Activated T-helper 2 cell treated with anti-CD3 and anti-CD28 coated beads, Interferon-gamma antibody, Interleukin-2, Interleukin-4, amounts not matched to agents 10 μg/mL and 5 μg/mL and 100 μg/mL, durations not matched to agents 14 hours and 24 hours and 36 hours (primary cell): ENCODE results near the gene RNF13. TPM values are rescaled to one million over a fixed set of nuclear protein-coding genes. Genes with fewer than 3 reads are reported as not detected.

Source experiments
- DNase-seq: peaks from one replicate; pipeline ENCODE4 v3.0.0; 2021; ENCODE audit warnings: low spot score
- H3K27ac Mint-ChIP-seq: one replicate; pipeline ENCODE4 v1.8.0; 2021; ENCODE audit warnings: mixed read lengths
- H3K27me3 Mint-ChIP-seq: one replicate; pipeline ENCODE4 v1.8.0; 2021; ENCODE audit warnings: low read depth, mixed read lengths
- H3K36me3 Mint-ChIP-seq: one replicate; pipeline ENCODE4 v1.8.0; 2021; ENCODE audit warnings: low read depth, mixed read lengths
- H3K4me1 Mint-ChIP-seq: one replicate; pipeline ENCODE4 v1.8.0; 2021; ENCODE audit warnings: low read depth, mixed read lengths
- H3K4me3 Mint-ChIP-seq: one replicate; pipeline ENCODE4 v1.8.0; 2021; ENCODE audit warnings: low read depth, mild to moderate bottlenecking, moderate library complexity, mixed read lengths
- H3K9me3 Mint-ChIP-seq: one replicate; pipeline ENCODE4 v1.8.0; 2021; ENCODE audit warnings: mixed read lengths
- intact Hi-C: fragments of 100-400 bp; cut with micrococcal nuclease; formaldehyde crosslinking; loops from one replicate; pipeline ENCODE4 v1.15.1; 2023
- total RNA-seq: library from RNA; stranded (reverse); gene quantifications from 2 replicates; pipeline ENCODE4 v1.2.3, GENCODE V29; 2022

The RNF13 gene
- total RNA-seq, 1 donor from 2014 or later: 33.5 TPM

DNA sequence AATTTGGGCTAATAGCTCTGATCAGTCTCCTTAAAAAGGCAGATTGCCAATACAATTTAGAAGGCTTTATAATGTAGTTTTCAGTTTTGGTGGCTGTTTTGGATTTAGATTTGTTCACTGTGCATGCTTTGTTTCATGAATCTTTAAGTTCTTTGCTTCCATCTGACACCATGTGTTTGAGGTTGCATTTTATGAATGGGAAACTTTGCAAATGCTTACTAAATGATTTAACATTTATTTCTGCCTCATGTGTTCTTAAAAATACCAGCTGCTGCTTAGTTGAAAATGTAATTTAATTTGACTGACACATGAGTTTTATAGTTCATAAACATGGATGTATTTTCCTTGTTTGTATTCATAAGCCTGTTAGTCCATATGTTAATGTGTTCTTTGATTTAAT lies 78.6 kb downstream of the RNF13 start:
- no peak overlapping the region for H3K4me3 Mint-ChIP-seq

DNA sequence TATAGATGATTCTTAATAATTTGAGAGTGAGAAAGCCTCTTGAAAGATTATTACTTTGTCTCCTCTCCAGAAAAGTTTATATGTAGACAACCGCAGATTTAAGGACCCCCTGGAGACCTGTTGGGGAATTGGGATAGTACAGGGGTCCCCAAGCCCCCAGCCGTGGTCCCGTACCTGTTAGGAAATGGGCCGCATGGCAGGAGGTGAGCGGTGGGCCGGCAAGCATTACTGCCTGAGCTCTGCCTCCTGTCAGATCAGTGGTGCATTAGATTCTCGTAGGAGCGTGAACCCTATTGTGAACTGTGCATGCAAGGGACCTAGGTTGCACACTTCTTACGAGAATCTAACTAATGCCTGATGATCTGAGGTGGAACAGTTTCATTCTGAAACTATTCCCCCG lies 79.4 kb downstream of the RNF13 start:
- DNase-seq: no peak
- no peaks in the 10 kb centered on the region for H3K27me3 Mint-ChIP-seq
- peaks cover 4% of the 10 kb centered on the region for H3K4me1 Mint-ChIP-seq
- intact Hi-C loops: no loop called here
- no peak overlapping the region for H3K4me3 Mint-ChIP-seq
- H3K9me3 Mint-ChIP-seq: no peaks in the 10 kb centered on the region
- H3K36me3 Mint-ChIP-seq: peaks cover 13% of the 10 kb centered on the region
- no peak overlapping the region for H3K27ac Mint-ChIP-seq

More for the DNA sequence above, 78.6 kb downstream of the RNF13 start:
- H3K4me1 Mint-ChIP-seq: peaks cover 4% of the 10 kb centered on the region
- H3K9me3 Mint-ChIP-seq: no peaks in the 10 kb centered on the region
- H3K36me3 Mint-ChIP-seq: peaks cover 13% of the 10 kb centered on the region
- intact Hi-C loops: no loop called here
- no peak overlapping the region for H3K27ac Mint-ChIP-seq
- no peak for DNase-seq
- H3K27me3 Mint-ChIP-seq: no peaks in the 10 kb centered on the region

DNA sequence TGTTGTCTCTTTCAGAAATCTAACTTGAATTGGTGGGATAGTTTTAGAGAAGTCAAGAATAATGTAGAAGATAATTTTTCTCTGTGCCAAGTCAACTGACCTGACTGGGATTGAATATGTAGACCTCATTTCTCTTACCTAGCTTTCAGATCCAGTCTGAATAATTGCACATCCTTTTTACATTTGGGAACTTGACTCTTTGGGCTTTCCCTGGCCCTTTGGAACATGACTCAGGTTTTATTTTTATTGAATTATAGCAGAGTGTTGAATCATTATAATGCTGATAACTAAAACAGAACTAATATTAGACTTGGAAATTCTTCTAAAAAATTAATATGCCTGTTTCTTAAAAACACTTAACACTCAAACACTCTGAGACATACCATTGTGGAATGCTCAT lies 81.2 kb downstream of the RNF13 start:
- Mint-ChIP-seq H3K4me1 (peaks cover 4% of the 10 kb centered on the region), H3K36me3 (peaks cover 24% of the 10 kb centered on the region), H3K27me3 (no peaks in the 10 kb centered on the region), H3K4me3 (no peak overlapping the region), H3K27ac (no peak overlapping the region), H3K9me3 (no peaks in the 10 kb centered on the region)
- no peak for DNase-seq
- intact Hi-C loops: no loop called here

DNA sequence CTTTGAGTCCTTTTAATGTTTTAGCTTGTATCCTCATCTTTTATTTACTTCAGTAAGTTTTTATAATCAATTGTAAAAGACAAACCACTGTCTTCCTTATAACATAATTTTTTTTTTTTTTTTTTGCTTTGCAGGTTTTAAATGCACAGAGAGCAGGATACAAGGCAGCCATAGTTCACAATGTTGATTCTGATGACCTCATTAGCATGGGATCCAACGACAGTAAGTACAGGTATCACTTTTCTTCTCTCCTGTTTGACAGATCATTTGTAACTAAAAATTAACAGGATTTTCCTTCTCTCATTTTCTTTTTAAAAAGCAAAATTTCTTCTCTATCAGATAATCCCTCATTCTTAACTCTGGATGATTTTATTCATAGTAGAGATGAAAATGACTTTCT lies 82.3 kb downstream of the RNF13 start:
- Mint-ChIP-seq H3K27ac (no peak overlapping the region), H3K4me3 (no peak overlapping the region), H3K27me3 (no peaks in the 10 kb centered on the region), H3K4me1 (peaks cover 4% of the 10 kb centered on the region), H3K36me3 (peaks cover 19% of the 10 kb centered on the region), H3K9me3 (no peaks in the 10 kb centered on the region)
- DNase-seq: no peak
- intact Hi-C loops: no loop called here

DNA sequence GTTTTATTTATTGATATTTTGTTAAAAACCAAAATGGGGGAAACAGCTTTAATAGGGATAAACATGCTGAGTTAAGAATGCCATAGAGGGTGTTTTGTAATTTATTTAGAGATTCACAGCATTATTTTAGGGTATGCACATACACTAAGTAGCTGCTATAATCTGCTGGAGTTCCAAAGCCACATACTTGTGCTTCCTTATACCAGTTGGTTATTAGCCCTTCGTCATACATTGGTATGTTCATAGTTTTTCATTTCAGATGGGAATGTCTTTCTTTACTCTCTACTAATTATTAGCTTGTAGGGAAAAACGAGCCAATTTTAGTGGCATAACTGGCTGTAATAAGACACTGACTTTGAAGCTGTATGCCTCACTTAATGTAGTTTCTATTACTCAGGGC lies 82.8 kb downstream of the RNF13 start:
- no peak for DNase-seq
- no peaks in the 10 kb centered on the region for H3K9me3 Mint-ChIP-seq
- H3K27ac Mint-ChIP-seq: no peak overlapping the region
- H3K4me3 Mint-ChIP-seq: no peak overlapping the region
- H3K27me3 Mint-ChIP-seq: no peaks in the 10 kb centered on the region
- H3K4me1 Mint-ChIP-seq: peaks cover under 1% of the 10 kb centered on the region
- peaks cover 19% of the 10 kb centered on the region for H3K36me3 Mint-ChIP-seq
- intact Hi-C loops: no loop called here

DNA sequence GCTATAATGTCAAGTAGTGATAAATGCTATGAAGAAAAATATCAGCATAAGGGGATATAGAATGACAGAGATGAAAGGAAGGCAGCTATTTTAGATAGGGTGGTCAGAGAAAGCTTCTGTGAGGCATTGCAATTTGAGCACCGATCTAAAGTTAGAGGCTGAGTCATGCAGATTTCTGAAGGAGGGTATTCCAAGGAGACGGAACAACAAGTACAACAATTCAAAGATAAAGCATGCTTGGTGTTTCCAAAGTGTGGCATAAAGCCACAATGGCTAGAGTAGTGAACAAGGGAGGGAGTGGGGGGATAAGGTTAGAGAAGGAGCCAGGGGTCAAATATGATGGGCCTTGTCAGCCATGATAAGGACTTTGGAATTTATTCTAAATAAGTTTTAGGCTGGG lies 85.8 kb downstream of the RNF13 start:
- H3K27ac Mint-ChIP-seq: no peak overlapping the region
- DNase-seq: no peak
- no peak overlapping the region for H3K4me3 Mint-ChIP-seq
- H3K36me3 Mint-ChIP-seq: peaks cover 19% of the 10 kb centered on the region
- intact Hi-C loops: no loop called here
- no peaks in the 10 kb centered on the region for H3K27me3 Mint-ChIP-seq
- H3K9me3 Mint-ChIP-seq: no peaks in the 10 kb centered on the region
- no peaks in the 10 kb centered on the region for H3K4me1 Mint-ChIP-seq

DNA sequence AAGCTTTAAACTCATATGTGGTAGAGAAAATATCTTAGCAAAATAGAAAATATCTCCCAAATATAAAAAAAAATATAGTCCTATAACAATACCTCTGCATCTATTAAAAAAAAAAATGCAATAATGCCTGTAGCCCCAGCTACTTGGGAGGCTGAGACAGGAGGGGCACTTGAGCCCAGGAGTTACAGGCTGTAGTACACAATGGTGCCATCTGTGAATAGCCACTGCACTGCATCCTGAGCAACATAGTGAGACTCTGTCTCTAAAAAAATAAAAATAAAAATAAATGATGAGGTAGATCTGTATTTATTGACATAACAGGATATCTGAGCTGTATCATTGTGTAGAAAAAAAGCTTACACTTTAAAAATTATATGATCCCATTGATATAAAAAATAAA lies 87.3 kb downstream of the RNF13 start:
- peaks cover 19% of the 10 kb centered on the region for H3K36me3 Mint-ChIP-seq
- no peak overlapping the region for H3K27ac Mint-ChIP-seq
- H3K4me3 Mint-ChIP-seq: no peak overlapping the region
- H3K4me1 Mint-ChIP-seq: no peaks in the 10 kb centered on the region
- H3K9me3 Mint-ChIP-seq: no peaks in the 10 kb centered on the region
- intact Hi-C loops: no loop called here
- no peaks in the 10 kb centered on the region for H3K27me3 Mint-ChIP-seq
- no peak for DNase-seq

DNA sequence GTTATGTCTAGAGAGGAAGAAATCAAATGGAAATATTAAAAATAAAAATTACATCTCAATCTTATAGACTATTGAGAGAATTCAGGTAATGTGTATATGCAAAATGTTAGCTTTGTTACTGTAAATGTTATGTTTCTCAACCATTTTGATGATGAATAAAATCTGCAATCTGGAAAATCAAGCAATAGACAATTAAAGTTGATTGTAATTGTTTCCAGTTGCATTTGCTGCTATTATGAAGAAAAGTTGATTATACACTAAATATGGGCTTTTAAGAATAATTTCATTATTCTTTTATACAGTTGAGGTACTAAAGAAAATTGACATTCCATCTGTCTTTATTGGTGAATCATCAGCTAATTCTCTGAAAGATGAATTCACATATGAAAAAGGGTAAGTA lies 88.8 kb downstream of the RNF13 start:
- intact Hi-C loops: no loop called here
- H3K27me3 Mint-ChIP-seq: no peaks in the 10 kb centered on the region
- peaks cover 15% of the 10 kb centered on the region for H3K36me3 Mint-ChIP-seq
- no peak overlapping the region for H3K4me3 Mint-ChIP-seq
- H3K27ac Mint-ChIP-seq: no peak overlapping the region
- no peaks in the 10 kb centered on the region for H3K4me1 Mint-ChIP-seq
- H3K9me3 Mint-ChIP-seq: no peaks in the 10 kb centered on the region
- DNase-seq: no peak

DNA sequence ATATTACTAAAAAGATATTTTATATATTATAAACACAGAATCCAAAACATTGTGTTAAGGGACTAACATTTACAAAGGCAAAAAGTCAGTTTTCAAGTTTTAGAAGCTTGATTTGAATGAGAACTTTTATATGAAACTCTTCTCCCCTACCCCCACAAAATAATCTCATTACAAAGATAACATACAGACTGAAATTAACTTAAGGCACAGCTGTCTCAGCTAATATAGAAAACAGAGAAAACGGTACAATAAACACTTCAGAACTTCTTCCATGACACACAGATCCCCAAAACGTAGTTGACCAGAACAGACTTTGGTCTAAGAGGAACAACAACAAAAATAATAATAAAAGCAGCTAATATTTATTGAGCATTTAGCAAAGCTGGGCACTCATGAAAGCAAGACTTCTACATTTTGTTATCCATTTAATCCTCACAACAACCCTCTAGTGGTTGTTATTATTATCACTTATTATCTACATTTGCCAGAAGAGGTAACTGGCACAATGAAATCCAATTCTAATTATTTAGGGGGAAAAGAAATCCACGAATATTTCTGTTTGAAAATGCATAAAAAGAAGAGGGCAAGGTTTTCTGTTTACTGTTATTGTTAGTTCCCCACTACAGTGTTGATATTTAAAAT lies 89.6 kb downstream of the RNF13 start:
- intact Hi-C loops: no loop called here
- H3K9me3 Mint-ChIP-seq: no peaks in the 10 kb centered on the region
- no peak overlapping the region for H3K27ac Mint-ChIP-seq

DNA sequence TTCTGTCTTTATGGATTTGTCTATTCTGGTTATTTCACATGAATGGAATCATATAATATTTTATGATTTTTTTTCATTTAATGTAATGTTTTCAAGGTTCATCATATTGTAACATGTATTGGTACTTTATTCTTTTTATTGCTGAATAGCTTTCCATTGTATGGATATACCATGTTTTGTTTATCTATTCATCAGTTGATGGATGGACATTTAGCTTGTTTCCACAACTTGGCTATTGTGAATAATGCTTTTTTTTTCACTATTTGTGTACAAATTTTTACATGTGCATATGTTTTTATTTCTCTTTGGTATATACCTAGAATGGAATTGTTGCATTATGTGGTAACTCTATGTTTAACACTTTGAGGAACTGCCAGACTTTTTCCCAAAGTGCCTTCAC lies 93.0 kb downstream of the RNF13 start:
- DNase-seq: no peak
- H3K4me1 Mint-ChIP-seq: no peaks in the 10 kb centered on the region
- intact Hi-C loops: no loop called here
- peaks cover 3% of the 10 kb centered on the region for H3K36me3 Mint-ChIP-seq
- no peak overlapping the region for H3K27ac Mint-ChIP-seq
- no peaks in the 10 kb centered on the region for H3K27me3 Mint-ChIP-seq
- H3K4me3 Mint-ChIP-seq: no peak overlapping the region
- H3K9me3 Mint-ChIP-seq: no peaks in the 10 kb centered on the region

More for the DNA sequence above, 89.6 kb downstream of the RNF13 start:
- H3K4me1 Mint-ChIP-seq: no peaks in the 10 kb centered on the region
- H3K4me3 Mint-ChIP-seq: no peak overlapping the region
- no peaks in the 10 kb centered on the region for H3K27me3 Mint-ChIP-seq
- no peak for DNase-seq
- H3K36me3 Mint-ChIP-seq: peaks cover 12% of the 10 kb centered on the region

DNA sequence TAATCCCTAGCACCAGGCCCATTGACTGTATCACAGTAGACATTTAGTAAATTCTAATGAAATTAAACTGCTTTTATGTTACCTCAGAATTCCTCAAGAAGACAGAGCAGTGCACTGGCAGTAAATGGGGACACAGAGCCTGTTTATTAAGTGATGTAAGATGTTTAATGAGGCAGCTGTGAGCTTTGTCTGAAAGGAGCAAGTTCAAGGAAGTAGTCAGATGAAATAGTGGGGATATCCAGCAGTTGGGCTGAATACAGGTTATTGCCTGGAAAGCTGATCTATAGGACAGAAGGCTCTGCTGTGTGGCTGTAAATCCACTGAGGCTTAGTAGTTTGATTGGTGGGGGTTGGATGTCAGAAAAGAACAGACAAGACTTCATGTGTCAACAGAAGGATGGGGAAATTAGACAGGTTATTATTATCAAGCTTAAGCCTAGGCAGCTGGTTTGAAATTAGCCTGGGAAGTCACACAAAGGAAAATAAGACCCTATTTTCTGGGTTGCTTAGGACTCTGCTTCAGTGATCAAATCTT lies 95.5 kb downstream of the RNF13 start:
- Mint-ChIP-seq H3K9me3 (no peaks in the 10 kb centered on the region), H3K4me3 (no peak overlapping the region), H3K36me3 (peaks cover 6% of the 10 kb centered on the region), H3K27me3 (no peaks in the 10 kb centered on the region), H3K4me1 (no peaks in the 10 kb centered on the region), H3K27ac (no peak overlapping the region)
- intact Hi-C loops: no loop called here
- no peak for DNase-seq

DNA sequence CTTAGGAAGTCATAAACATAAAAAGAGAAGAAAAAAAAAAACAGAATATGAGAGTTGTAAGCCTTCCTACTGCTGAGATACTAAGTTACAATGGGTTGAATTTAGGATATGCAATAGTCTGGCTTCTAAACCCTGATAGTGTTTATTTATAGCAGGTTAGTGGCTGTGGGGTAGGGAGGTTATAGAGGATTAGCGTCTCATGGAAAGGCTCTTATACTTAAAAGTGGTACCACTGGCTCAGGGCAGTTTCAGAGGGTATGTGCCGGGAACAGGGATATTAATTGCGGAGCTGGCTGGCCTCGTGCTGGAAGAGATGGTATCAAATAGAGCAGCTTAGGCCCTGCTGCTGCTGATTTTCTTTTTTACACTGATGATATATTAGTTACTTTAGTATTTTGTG lies 96.9 kb downstream of the RNF13 start:
- peaks cover 10% of the 10 kb centered on the region for H3K36me3 Mint-ChIP-seq
- no peak overlapping the region for H3K4me3 Mint-ChIP-seq
- no peak overlapping the region for H3K27ac Mint-ChIP-seq
- intact Hi-C loops: no loop called here
- no peaks in the 10 kb centered on the region for H3K4me1 Mint-ChIP-seq
- DNase-seq: no peak
- no peaks in the 10 kb centered on the region for H3K27me3 Mint-ChIP-seq
- H3K9me3 Mint-ChIP-seq: no peaks in the 10 kb centered on the region

DNA sequence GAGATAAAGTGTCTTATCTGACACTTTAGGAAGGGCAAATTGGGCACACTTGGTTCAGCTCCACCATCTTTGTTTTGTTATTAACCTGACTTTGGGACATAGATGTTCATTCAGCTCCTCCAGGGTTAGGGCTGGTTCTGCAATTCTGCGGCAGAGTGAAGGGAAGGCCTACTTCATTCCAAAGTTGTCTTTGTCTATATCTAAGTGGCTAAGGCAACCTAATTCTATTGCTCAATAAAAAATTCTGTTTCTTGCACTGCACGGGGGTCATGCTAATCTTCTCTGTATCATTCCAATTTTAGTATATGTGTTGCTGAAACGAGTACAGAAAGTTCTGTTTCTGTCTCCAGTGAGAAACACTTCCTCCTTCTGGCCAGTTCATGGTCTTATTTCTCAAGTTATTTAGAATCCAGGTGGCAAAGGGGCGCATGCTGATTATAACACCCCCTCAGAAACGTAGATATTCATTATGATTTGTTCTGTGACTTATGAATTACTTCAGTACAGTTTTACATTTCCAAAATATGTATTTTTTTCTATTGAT lies 104.2 kb downstream of the RNF13 start:
- peaks cover 24% of the 10 kb centered on the region for H3K36me3 Mint-ChIP-seq
- H3K27me3 Mint-ChIP-seq: no peaks in the 10 kb centered on the region
- H3K27ac Mint-ChIP-seq: no peak overlapping the region
- peaks cover 1% of the 10 kb centered on the region for H3K4me1 Mint-ChIP-seq
- H3K9me3 Mint-ChIP-seq: no peaks in the 10 kb centered on the region
- DNase-seq: no peak
- H3K4me3 Mint-ChIP-seq: no peak overlapping the region
- intact Hi-C loops: no loop called here
